ENCODE results near the gene CARS2. TPM values are rescaled to one million over a fixed set of nuclear protein-coding genes. Genes with fewer than 3 reads are reported as not detected.

The CARS2 gene
- total RNA-seq, 4 donors from 2014 or later = 22.5 to 34.8 (median 28.0) TPM

DNA sequence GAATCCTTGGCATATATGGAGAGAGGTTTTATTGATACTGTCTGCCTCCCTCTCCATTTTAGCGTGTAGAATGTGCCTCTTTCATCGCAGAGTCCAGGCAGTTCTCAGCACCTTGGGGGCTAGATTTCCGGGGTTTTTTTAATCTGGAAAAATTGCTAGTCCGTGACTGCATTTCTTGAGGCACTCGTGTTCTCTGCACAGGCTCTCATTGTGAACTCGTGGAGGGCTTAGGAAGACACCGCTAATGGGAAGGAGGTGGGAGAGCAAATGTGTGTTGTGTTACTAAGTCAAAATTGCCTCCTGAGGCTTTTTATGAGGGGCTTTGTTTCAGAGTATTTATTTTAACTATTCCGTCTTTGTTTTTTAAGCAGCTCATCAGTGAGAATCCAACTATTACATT, 17.7 kb upstream of the CARS2 start:
- H3K4me1 ChIP-seq = no peaks in the 10 kb centered on the region
- in situ Hi-C loops (cut with MboI; ENCODE audit: low sequenced_read_pairs in 4 of 4) = loop anchor here in 2 of 4 donors (25.0 kb wide), 1 partner anchor 189 kb away; the partner anchor contains the start of gene ANKRD10 (in 2 of the 2)
- ATAC-seq (no peak), DNase-seq (no peak)
- no peak overlapping the region for H3K4me3 ChIP-seq
- H3K36me3 ChIP-seq = peaks cover 0 to 13% of the 10 kb centered on the region in 2 donors
- H3K9me3 ChIP-seq = no peaks in the 10 kb centered on the region
- intact Hi-C loops (cut with DNase I; ENCODE audit: low total_unique reads) = no loop called here
- no peaks in the 10 kb centered on the region for H3K27me3 ChIP-seq
- H3K27ac ChIP-seq = no peak overlapping the region
- TF ChIP-seq POLR2A (IDR thresholded peaks at IDR 0.05) = no peak
- TF ChIP-seq CTCF (IDR thresholded peaks at IDR 0.05 in 4 of 5, conservative IDR thresholded peaks at IDR 0.05 in 1 of 5) = no peak

DNA sequence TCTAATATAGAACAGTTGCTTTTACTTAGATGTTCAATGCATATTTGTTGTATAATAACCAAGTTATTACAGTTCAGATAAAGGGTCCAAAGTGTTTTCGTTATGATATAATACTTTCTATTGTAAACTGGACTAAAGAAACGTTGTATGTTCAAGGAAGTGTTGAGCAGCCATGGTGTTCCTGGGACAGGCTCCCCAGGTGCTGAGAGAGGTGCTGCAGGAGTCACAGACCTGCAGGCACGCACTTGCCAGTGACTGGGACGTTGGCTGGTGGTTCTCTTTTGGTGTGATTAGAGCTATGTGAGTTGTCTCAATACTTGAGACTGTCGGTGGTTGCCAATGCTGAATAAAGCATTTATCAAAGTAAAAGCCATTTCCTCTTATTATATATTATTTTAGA, 17.1 kb upstream of the CARS2 start:
- Histone ChIP-seq H3K9me3 (no peaks in the 10 kb centered on the region), H3K36me3 (peaks cover 0 to 13% of the 10 kb centered on the region in 2 donors), H3K4me1 (peaks cover 2 to 3% of the 10 kb centered on the region in 2 donors), H3K27ac (no peak overlapping the region), H3K27me3 (no peaks in the 10 kb centered on the region), H3K4me3 (no peak overlapping the region)
- ATAC-seq = no peak
- no peak for DNase-seq
- TF ChIP-seq POLR2A (IDR thresholded peaks at IDR 0.05) (no peak), CTCF (IDR thresholded peaks at IDR 0.05 in 4 of 5, conservative IDR thresholded peaks at IDR 0.05 in 1 of 5) (no peak)
- intact Hi-C loops (cut with DNase I; ENCODE audit: low total_unique reads) (no loop called here), in situ Hi-C loops (cut with MboI; ENCODE audit: low sequenced_read_pairs in 4 of 4) (loop anchor here in 2 of 4 donors (25.0 kb wide), 1 partner anchor 189 kb away; the partner anchor contains the start of gene ANKRD10 (in 2 of the 2))

- H3K27me3 ChIP-seq = no peaks in the 10 kb centered on the region
- no peak for TF ChIP-seq CTCF (IDR thresholded peaks at IDR 0.05 in 4 of 5, conservative IDR thresholded peaks at IDR 0.05 in 1 of 5)
- no peak for TF ChIP-seq POLR2A (IDR thresholded peaks at IDR 0.05)
- no peak overlapping the region for H3K4me3 ChIP-seq
- DNase-seq (no peak), ATAC-seq (no peak)
- no peak overlapping the region for H3K27ac ChIP-seq
- no peaks in the 10 kb centered on the region for H3K9me3 ChIP-seq
- peaks cover 17 to 20% of the 10 kb centered on the region in 2 donors for H3K4me1 ChIP-seq
- in situ Hi-C loops (cut with MboI; ENCODE audit: low sequenced_read_pairs in 4 of 4) = loop anchor here in 2 of 4 donors (25.0 kb wide), 1 partner anchor 193 kb away; the partner anchor contains the start of gene ANKRD10 (in 2 of the 2)
- intact Hi-C loops (cut with DNase I; ENCODE audit: low total_unique reads) = loop anchor here (10.0 kb wide), 2 partner anchors 304 to 436 kb away; no protein-coding TSS in a partner anchor
- H3K36me3 ChIP-seq = peaks cover 0 to 13% of the 10 kb centered on the region in 2 donors
Observed at GRCh38 chr13:110719036-110719710, 13.3 kb upstream of the CARS2 start.

GRCh38 chr13:110716247-110716515, 10.3 kb upstream of the CARS2 start:
- Histone ChIP-seq H3K4me3 (peak overlapping the region; percentile 77 to 98 (median 94)), H3K9me3 (no peaks in the 10 kb centered on the region), H3K36me3 (peaks cover 0 to 13% of the 10 kb centered on the region in 2 donors), H3K4me1 (peaks cover 22 to 26% of the 10 kb centered on the region in 2 donors), H3K27me3 (no peaks in the 10 kb centered on the region), H3K27ac (peak overlapping the region; percentile 97 to 100 (median 99))
- peak; percentile 1 to 10 for ATAC-seq
- DNase-seq = peak; percentile 58 to 80
- in situ Hi-C loops (cut with MboI; ENCODE audit: low sequenced_read_pairs in 4 of 4) (loop anchor here in 2 of 4 donors (25.0 kb wide), 1 partner anchor 196 kb away; the partner anchor contains the start of gene ANKRD10 (in 2 of the 2)), intact Hi-C loops (cut with DNase I; ENCODE audit: low total_unique reads) (loop anchor here (2.0 to 10.0 kb wide), 3 partner anchors 13 to 439 kb away; no protein-coding TSS in a partner anchor)
- TF ChIP-seq POLR2A (IDR thresholded peaks at IDR 0.05) (no peak), CTCF (IDR thresholded peaks at IDR 0.05 in 4 of 5, conservative IDR thresholded peaks at IDR 0.05 in 1 of 5) (no peak)
